PC-9 (cell line): Measurements from ENCODE around the gene PAQR7.

Source experiments
- CTCF ChIP-seq: fragments of 200-600 bp; sonication (generic); conservative IDR thresholded peaks from 2 replicates; pipeline ENCODE4 v1.6.1; 2017; ENCODE audit warnings: mixed run types, antibody characterized with exemption, mild to moderate bottlenecking, moderate library complexity
- EZH2 ChIP-seq: fragments of 200-600 bp; sonication (generic); IDR thresholded peaks from 2 replicates; pipeline ENCODE4 v1.8.0; 2017; ENCODE audit warnings: antibody characterized with exemption, low read depth

- no peak for TF ChIP-seq CTCF
- TF ChIP-seq EZH2 = no peak
Measured at GRCh38 chr1:25891606-25892005, 16.1 kb upstream of the PAQR7 start.
